GM23338 (cell line): ENCODE data around the gene TECTA. TPM values are rescaled to one million over a fixed set of nuclear protein-coding genes. Genes with fewer than 3 reads are reported as not detected.

Experiments used
- ATAC-seq: fragments of 200-7000 bp; cut with Tn5 transposase; 3 replicates; pipeline ENCODE4 v1.9.1; 2020
- DNase-seq: peaks from one replicate; pipeline ENCODE4 v3.0.0-alpha.2; 2015; ENCODE audit warnings: low spot score
- H2AFZ ChIP-seq: fragments of 200-600 bp; sonication (generic); 2 replicates; pipeline ENCODE4 v1.8.0; 2016; ENCODE audit warnings: antibody characterized with exemption, mild to moderate bottlenecking, moderate library complexity
- H3F3A ChIP-seq: fragments of 200-600 bp; sonication (generic); replicated peaks from 2 replicates; pipeline ENCODE4 v1.8.0; 2017; ENCODE audit warnings: antibody characterized with exemption, mixed run types, low read depth
- H3K27ac ChIP-seq: fragments of 200-600 bp; sonication (generic); 2 replicates; pipeline ENCODE4 v1.6.1; 2016; ENCODE audit warnings: low read depth
- H3K27me3 ChIP-seq: fragments of 200-600 bp; sonication (generic); 2 replicates; pipeline ENCODE4 v1.8.0; 2016; ENCODE audit warnings: mild to moderate bottlenecking, mixed run types, moderate library complexity; ENCODE audit not compliant: insufficient read depth
- H3K36me3 ChIP-seq: fragments of 200-600 bp; sonication (generic); 2 replicates; pipeline ENCODE4 v1.8.0; 2016; ENCODE audit warnings: mild to moderate bottlenecking; ENCODE audit not compliant: insufficient read depth
- H3K4me1 ChIP-seq: fragments of 200-600 bp; sonication (generic); 2 replicates; pipeline ENCODE4 v1.8.0; 2016; ENCODE audit warnings: mild to moderate bottlenecking, moderate library complexity; ENCODE audit not compliant: insufficient read depth
- H3K4me2 ChIP-seq: fragments of 200-600 bp; sonication (generic); 2 replicates; pipeline ENCODE4 v1.7.1; 2017; ENCODE audit warnings: mixed run types
- H3K4me3 ChIP-seq: fragments of 200-600 bp; sonication (generic); 2 replicates; pipeline ENCODE4 v1.6.1; 2016; ENCODE audit warnings: mixed run types
- H3K79me2 ChIP-seq: fragments of 200-600 bp; sonication (generic); replicated peaks from 2 replicates; pipeline ENCODE4 v1.8.0; 2017; ENCODE audit warnings: mild to moderate bottlenecking; ENCODE audit not compliant: insufficient read depth
- H3K9me2 ChIP-seq: fragments of 200-600 bp; sonication (generic); 2 replicates; pipeline ENCODE4 v1.8.0; 2017; ENCODE audit not compliant: insufficient read depth
- H4K20me1 ChIP-seq: fragments of 200-600 bp; sonication (generic); replicated peaks from 2 replicates; pipeline ENCODE4 v1.8.0; 2017; ENCODE audit warnings: mild to moderate bottlenecking; ENCODE audit not compliant: insufficient read depth
- H3K27ac Mint-ChIP-seq: 2 replicates; pipeline ENCODE4 v1.8.0; 2020; ENCODE audit warnings: inconsistent platforms, mild to moderate bottlenecking, moderate library complexity, mixed read lengths
- H3K27me3 Mint-ChIP-seq: 3 replicates; pipeline ENCODE4 v1.8.0; 2022; ENCODE audit warnings: low read depth, mild to moderate bottlenecking, moderate library complexity, mixed read lengths, inconsistent platforms; ENCODE audit not compliant: insufficient read depth, poor library complexity
- H3K36me3 Mint-ChIP-seq: 3 replicates; pipeline ENCODE4 v1.8.0; 2021; ENCODE audit warnings: low read depth, mild to moderate bottlenecking, inconsistent platforms, moderate library complexity, mixed read lengths
- H3K4me1 Mint-ChIP-seq: 3 replicates; pipeline ENCODE4 v1.8.0; 2020; ENCODE audit warnings: mild to moderate bottlenecking, inconsistent platforms, mixed read lengths
- H3K4me3 Mint-ChIP-seq: 3 replicates; pipeline ENCODE4 v1.8.0; 2021; ENCODE audit warnings: moderate library complexity, mild to moderate bottlenecking, inconsistent platforms, mixed read lengths
- H3K9me3 Mint-ChIP-seq: 3 replicates; pipeline ENCODE4 v1.8.0; 2020; ENCODE audit warnings: moderate library complexity, mild to moderate bottlenecking, inconsistent platforms, mixed read lengths
- CTCF ChIP-seq, 2 experiments: fragments of 200-600 bp in 1 of 2; sonication (generic) in 1 of 2; conservative IDR thresholded peaks; 2 replicates each; pipeline versions ENCODE4 v1.5.1 to v1.6.1; 2016 to 2017; ENCODE audit warnings: antibody characterized with exemption in 2 of 2, low read depth in 2 of 2, mild to moderate bottlenecking in 2 of 2, moderate library complexity in 1 of 2
- STAT1 ChIP-seq: IDR thresholded peaks from one replicate; pipeline ENCODE4 v1.6.1; 2016; ENCODE audit warnings: antibody characterized with exemption; ENCODE audit not compliant: unreplicated experiment
- ZNF462 ChIP-seq: fragments of 250-450 bp; sonication (Bioruptor Pico); IDR thresholded peaks from 2 replicates; pipeline ENCODE4 v1.5.0; 2020; ENCODE audit warnings: mild to moderate bottlenecking, moderate library complexity
- polyA plus RNA-seq: library from polyadenylated mRNA; unstranded; fragments of >200 nt; fragmentation: Nextera tagmentation; extraction: Ambion mirVana; gene quantifications from 2 replicates; pipeline ENCODE4 v1.2.1, GENCODE V29; 2016
- total RNA-seq: library from RNA; depleted of rRNA; stranded (reverse); fragments of >200 nt; shearing (Covaris generic); gene quantifications from 2 replicates; pipeline ENCODE4 v1.2.3, GENCODE V29; 2014

Gene TECTA
- total and polyA plus RNA-seq, 2 experiments from 2014 or later, result 0.34 to 0.69 TPM

GRCh38 chr11:121099885-121100284 lies 1.2 kb upstream of the TECTA start (continued):
- no peak for TF ChIP-seq ZNF462 (CRISPR knock-in tag)

- no peak overlapping the region for H3K4me3 ChIP-seq
- Mint-ChIP-seq H3K27ac (no peak overlapping the region), H3K27me3 (no peaks in the 10 kb centered on the region), H3K36me3 (no peaks in the 10 kb centered on the region), H3K9me3 (no peaks in the 10 kb centered on the region), H3K4me3 (no peak overlapping the region), H3K4me1 (peaks cover 29% of the 10 kb centered on the region)
- H3K27me3 ChIP-seq, result no peaks in the 10 kb centered on the region
- H2AFZ ChIP-seq, result no peak overlapping the region
- H3K36me3 ChIP-seq, result no peaks in the 10 kb centered on the region
- no peaks in the 10 kb centered on the region for H3K79me2 ChIP-seq
- no peak overlapping the region for H3K27ac ChIP-seq
- no peaks in the 10 kb centered on the region for H4K20me1 ChIP-seq
- H3F3A ChIP-seq, result no peaks in the 10 kb centered on the region
- TF ChIP-seq CTCF (conservative IDR thresholded peaks at IDR 0.05; ENCODE audit: low read depth in 2 of 2) (peak; percentile 74 to 81), STAT1 (no peak)
- no peaks in the 10 kb centered on the region for H3K9me2 ChIP-seq
- no peak overlapping the region for H3K4me2 ChIP-seq
- DNase-seq (peak; percentile 75), ATAC-seq (peak; percentile 84)
- H3K4me1 ChIP-seq, result peaks cover 17% of the 10 kb centered on the region
Measured at GRCh38 chr11:121104312-121104762, 3.3 kb downstream of the TECTA start.
